HG03196 (cell line): Measurements from ENCODE around the gene CHI3L1.
"Not testable (repeated sequence)": the region's sequence is repeated elsewhere in the genome, so short reads cannot be mapped to it uniquely, and the experiment has no call there.

Experiments used
- ATAC-seq: cut with Tn5 transposase; IDR thresholded peaks from one replicate; pipeline ENCODE4 v1.9.1; 2021; ENCODE audit not compliant: unreplicated experiment

Gene CHI3L1

GRCh38 chr1:203186446-203187303 is at the start of gene CHI3L1:
CHI3L1 (minus strand) TSS chr1:203186704; CDS start chr1:203186623, 81 bp downstream.
- ATAC-seq: no peak

DNA sequence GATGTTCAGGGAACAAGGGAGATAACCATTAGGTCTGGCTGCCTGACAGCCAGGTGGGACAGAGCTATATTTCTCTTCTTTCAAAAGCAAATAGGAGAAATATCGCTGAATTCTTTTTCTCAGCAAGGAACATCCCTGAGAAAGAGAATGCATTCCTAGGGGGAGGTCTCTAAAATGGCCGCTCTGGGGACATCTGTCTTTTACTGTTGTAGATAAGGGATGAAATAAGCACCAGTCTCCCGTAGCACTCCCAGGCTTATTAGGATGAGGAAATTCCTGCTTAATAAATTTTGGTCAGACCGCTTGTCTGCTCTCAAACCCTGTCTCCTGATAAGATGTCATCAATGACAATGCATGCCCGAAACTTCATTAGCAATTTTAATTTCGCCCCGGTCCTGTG is 48.4 kb upstream of the CHI3L1 start:
- not testable (repeated sequence) for ATAC-seq

- ATAC-seq: no peak
Measured at GRCh38 chr1:203229471-203230135, 43.1 kb upstream of the CHI3L1 start, which contains the start of gene CHIT1. CHIT1 (minus strand) TSS chr1:203229673; CDS start chr1:203229636, 37 bp downstream.

- ATAC-seq: no peak
Measured at GRCh38 chr1:203228670-203229069, 42.2 kb upstream of the CHI3L1 start.

DNA sequence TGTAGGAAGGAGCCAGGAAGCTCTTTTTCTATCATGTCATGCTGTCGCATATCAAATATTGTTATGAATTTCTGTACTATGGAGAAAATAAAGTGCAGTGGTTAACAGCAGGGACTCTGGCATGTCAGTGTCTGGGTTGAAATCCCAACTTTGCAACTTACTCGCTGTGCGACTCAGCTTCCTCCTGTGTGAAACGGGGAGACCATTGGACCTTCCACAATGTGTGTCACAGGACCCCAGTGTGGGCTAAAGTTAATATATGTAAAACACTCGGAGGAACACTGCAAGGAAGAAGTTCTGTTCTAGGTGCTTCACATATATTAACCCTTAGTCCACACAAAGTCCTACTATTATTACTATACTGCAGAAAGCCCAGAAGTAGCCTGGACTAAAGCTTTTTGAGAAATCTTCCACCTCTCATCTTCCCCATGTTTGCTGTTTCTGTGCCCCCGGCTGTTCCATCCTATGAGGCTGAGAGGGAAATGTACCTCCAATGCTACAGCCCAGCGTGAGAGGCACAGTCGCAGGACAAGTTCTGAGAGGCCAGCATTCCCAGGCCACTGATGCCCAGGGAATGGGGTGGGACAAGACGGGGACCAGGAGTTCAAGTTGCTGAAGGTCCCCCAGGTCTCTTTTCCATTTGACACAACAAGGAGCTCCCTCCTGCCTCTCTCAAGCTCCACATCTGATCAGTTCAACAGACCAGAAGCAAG is 41.0 kb upstream of the CHI3L1 start:
- no peak for ATAC-seq

DNA sequence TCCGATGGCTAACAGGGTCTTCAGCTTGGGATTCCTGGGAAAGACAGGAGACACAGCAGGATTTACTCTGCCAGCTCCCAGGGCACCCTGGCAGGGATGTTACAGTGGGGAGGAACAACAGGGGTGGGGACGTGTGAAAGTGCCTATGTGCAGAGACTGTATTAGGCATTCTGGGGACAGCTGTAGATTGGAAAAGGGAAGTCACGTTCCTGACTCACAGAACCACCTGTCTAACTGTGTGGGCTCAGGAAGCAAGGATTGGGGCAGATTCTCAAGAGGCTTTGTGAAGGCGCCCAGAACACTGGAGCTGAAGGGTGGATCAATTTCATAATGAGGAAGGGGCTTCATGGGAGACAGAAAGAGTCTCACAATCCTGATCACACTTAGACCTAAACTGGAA is 38.6 kb upstream of the CHI3L1 start:
- no peak for ATAC-seq

- ATAC-seq: no peak
Measured at GRCh38 chr1:203223012-203223775, 36.7 kb upstream of the CHI3L1 start.

DNA sequence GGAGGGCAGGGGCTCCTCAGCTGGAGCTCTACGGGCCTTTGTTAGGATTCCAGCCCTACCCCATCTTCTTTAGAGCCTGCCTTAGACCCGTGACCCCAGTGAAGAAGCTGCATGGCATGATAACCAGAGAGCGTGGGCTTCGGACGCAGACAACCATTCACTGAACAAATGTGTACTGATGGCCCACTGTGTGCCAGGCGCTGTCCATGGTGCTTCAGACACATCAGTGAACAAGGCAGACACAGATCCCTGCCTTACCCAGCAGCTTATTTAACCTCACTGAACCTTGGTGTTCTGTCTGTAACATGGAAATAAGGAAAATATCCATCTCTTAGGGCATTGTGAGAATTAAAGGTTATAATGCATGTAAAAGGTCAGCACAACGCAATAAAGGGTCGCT is 33.4 kb upstream of the CHI3L1 start:
- ATAC-seq: no peak

GRCh38 chr1:203219171-203219570 is 32.7 kb upstream of the CHI3L1 start:
- no peak for ATAC-seq

DNA sequence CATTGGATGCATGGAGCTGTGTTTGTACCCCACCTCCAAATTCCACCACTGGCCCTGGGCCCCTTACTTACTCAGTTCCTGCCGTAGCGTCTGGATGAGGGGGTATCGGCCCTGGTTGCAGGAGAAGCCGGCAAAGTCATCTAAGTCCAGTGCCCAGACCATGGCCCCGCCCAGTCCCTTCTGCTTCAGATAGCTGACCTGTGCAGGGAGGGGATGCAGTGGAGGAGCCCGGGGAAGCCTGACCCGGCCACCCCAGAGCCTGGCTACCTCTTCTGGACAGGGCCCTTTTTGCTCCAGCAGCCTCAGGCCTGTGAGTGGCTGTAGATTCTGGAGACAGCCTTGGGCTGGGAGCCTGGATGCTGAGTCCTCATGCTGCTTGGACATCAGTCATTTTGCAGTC is 31.2 kb upstream of the CHI3L1 start:
- ATAC-seq: no peak

- ATAC-seq: no peak
Measured at GRCh38 chr1:203217139-203217655, 30.7 kb upstream of the CHI3L1 start.

DNA sequence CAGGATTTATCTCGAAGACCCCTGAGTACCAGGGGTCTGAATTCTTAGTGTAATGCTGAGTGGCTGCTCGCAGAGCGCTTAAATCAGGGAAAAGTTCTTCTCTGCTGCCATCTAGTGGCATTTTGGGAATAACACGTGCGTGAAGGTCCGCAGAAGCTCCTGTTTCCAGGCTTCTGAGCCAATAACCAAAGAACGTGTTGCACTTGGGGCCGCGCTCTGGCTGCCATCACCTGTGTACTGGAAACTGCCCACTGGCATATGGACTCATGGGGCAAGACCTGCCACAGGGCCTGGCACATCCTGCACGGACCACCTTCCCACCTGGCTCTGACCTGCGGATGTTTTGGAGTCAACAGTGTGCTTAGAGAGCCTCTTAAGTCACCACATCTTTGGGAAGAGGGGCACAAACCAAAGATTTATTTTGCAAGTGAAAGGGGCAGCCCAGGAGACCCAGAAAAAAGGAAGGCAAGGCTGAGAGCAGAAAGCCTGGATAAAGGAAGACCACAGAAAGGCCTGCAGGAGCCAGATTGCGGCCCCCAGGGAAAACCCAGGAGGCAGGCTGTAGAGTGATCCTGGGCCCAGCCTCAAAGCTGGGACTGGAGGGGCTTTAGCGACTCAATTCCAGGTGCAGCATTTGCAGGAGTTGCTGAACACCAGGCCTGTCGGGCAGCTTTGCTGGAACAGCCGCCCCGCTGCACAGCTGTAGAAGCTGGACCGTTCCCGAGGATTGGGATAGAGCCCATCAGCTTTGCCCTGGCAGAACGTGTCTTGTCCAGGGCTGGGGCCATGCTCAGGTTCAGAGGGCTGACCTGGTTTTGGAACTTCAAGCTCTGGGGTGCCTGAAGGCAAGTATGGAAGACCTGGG is 30.0 kb upstream of the CHI3L1 start:
- ATAC-seq: no peak

DNA sequence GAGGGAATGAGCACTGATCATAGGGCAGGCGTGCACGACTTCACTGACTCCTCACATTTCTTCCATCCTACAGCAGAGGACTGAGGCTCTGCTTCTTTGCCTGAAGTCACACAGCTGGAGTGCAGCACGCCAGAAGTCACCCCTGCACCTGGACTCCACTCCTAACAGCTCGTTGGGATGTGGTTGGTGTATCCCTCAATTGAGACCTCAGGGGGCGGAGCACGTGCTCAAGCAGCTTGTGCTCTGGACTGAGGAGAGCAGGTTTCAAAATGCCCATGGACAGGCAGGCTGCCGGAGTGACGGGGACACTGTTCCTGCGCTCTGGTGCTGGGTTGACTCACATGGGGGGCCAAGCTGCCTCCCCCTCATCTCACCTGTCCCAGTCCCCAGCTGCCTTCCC is 29.1 kb upstream of the CHI3L1 start:
- ATAC-seq: no peak

GRCh38 chr1:203214871-203215270 is 28.4 kb upstream of the CHI3L1 start:
- no peak for ATAC-seq

- ATAC-seq: no peak
Measured at GRCh38 chr1:203213126-203213525, 26.6 kb upstream of the CHI3L1 start.

- ATAC-seq: no peak
Measured at GRCh38 chr1:203211812-203212211, 25.3 kb upstream of the CHI3L1 start.

- no peak for ATAC-seq
Measured at GRCh38 chr1:203210988-203211387, 24.5 kb upstream of the CHI3L1 start.

DNA sequence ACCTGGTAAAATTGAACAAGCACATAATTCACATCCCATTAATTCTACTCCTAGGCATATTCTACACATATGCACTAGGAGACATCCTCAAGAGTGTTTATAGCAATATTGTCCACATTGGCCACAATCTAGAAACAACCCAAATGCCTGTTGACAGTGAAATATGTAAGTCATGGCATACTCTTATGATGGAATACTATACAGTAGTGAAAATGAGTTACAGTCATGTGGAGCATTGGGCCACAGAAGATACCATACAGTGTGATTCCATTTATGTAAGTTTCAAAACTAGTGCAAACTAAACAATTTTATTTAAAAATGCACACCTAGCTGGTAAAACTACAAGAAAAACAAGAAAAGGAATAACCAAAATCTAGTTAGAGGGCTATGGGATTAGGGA is 23.8 kb upstream of the CHI3L1 start:
- no peak for ATAC-seq

DNA sequence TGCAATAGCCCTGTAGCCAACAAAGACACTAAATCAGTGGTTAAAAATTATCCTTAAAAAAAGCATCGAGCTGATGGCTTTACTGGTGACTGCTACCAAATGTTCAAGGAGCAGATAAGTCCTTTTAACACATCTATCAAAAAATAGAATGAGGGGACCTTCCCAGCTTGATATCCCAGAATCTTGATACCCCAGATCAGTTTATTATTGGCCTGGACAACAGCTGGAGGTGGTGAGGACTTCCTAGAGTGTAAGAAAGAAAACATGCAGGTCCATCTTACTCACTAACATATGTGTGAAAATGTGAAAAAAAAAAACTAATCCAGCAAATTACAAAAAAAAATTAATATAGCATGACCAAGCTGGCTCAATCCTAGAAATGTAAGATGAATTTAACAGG is 21.7 kb upstream of the CHI3L1 start:
- ATAC-seq: no peak

DNA sequence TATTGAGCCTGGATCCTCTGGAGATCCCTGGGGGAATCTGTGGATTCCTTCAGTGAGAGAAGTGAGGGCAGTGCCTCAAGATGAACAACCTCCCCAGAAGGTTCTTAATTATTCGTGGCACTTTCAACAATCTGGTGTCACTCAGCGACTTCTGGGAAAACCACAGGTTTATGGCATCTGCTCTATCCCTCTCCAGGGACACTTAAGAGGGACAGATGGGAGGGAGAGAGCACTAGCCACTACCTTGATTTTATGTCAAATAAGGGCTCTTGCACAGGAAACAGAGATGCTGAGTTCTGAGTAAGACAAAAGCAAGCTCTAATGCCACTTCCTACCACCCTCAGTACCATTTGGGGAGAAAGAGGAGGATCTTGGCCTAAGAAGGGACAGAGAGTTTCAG is 21.2 kb upstream of the CHI3L1 start:
- ATAC-seq: no peak
